Activated naive CD4-positive, alpha-beta T cell treated with anti-CD3 and anti-CD28 coated beads, Interleukin-2, amount 50 U/mL, for 72 hours (primary cell): ENCODE data around the gene IL2RA. TPM values are rescaled to one million over a fixed set of nuclear protein-coding genes. Genes with fewer than 3 reads are reported as not detected.

Source experiments
- total RNA-seq, 2 donors: library from RNA; stranded (reverse); gene quantifications; one replicate each; pipeline ENCODE4 v1.2.3, GENCODE V29; 2022

IL2RA gene
- total RNA-seq, 2 donors from 2014 or later, result 531 to 706 TPM

Other genes with a start within 250 kb of the IL2RA start
- gene GDI2, start 248.9 kb downstream of the IL2RA start, total RNA-seq, result 100 to 1,000 TPM; 234 to 281 TPM
- 1 to 10 TPM; 3.3 to 6.8 TPM for gene ANKRD16, start 172.5 kb downstream of the IL2RA start, total RNA-seq
- gene FBH1, start 172.1 kb downstream of the IL2RA start, total RNA-seq, result 10 to 100 TPM; 51.8 to 53.5 TPM
- 10 to 100 TPM in 1 of 2 donors, 1 to 10 TPM in 1; 6.6 to 16.7 TPM for gene IL15RA, start 84.8 kb downstream of the IL2RA start, total RNA-seq
- 100 to 1,000 TPM; 141 to 227 TPM for gene RBM17, start 26.7 kb upstream of the IL2RA start, total RNA-seq
- 100 to 1,000 TPM in 1 of 2 donors, 10 to 100 TPM in 1; 77.0 to 181 TPM for gene PFKFB3, start 140.6 kb upstream of the IL2RA start, total RNA-seq